ENCODE measurements around the gene KIAA0825.

KIAA0825 gene

DNA sequence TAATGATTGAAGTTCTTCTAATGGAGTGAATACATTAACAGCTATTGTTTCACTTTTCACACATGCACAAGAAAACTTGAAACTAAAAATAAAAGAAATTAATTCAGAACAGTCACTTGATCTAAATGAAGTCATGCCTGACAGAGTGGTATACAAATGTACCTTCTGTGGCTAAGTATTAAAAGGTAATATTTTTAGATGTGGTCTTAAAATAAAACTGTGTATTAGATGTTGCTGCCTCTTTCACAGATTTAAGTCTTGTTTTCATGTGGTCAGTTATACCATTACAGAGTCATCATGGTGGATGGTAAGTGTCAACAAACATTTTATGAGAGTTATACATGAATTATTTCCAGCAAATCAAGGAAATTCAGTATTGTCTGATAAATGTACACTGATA lies 47.0 kb downstream of the KIAA0825 start:
- DNase-seq = no peak

DNA sequence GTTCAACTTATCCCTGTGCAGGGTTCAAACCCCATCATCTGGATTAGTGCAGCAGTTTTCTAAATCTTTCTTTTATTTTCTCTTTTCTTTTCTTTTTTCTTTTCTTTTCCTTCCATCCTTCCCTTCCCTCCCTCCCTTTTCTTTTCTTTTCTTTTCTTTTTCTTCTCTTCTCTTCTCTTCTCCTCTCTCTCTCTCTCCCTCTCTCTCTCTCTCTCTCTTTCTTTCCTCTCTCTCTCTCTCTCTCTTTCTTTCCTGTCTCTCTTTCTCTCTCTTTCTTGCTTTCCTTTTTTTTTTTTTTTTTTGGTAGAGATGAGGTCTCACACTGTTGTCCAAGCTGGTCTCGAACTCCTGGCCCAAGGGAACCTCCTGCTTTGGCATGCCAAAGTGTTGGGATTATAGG lies 53.6 kb downstream of the KIAA0825 start:
- no peak for DNase-seq

DNA sequence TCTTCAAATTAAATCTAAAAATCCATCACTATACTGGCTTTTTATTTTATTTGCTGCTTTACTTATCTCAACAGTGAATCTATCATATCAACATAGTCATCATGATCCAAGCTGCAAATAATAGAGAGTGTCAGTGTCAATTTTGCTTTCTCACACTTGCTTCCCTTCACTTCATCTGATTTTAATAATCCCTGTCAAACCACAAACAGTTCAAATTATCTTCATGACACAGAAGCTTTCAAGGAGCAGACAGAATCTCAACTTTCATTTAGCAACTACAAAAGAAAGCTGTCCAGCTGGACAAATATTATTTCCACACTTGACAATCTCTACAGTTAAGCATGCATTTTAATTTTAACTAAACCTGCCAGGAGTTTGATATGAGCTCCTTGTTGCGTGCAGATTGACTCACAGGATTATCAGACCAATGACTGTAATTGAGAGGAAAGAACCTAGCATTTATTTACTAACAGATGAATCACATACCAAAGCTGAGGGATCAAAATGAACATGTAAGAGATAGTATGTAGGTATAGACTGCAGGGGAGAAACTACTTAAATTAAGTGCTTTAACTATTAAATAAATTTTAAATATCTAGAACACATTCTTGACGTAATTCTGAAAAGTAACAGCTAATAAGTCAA lies 56.0 kb downstream of the KIAA0825 start:
- no peak for DNase-seq

DNA sequence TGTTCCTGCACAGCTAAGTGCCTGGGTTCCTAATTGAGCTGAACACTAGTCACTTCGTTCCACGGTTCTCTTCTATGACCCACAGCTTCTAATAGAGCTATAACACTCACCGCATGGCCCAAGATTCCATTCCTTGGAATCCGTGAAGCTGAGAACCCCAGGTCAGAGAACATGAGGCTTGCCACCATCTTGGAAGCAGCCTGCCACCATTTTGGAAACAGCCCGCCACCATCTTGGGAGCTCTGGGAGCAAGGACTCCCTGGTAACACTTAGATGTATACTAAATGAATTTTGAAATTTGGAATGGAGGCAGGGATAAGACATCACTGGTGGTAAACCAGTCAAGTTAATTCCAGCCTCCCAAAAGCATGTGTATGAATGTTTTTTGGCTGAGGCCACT lies 60.4 kb downstream of the KIAA0825 start:
- no peak for DNase-seq

DNA sequence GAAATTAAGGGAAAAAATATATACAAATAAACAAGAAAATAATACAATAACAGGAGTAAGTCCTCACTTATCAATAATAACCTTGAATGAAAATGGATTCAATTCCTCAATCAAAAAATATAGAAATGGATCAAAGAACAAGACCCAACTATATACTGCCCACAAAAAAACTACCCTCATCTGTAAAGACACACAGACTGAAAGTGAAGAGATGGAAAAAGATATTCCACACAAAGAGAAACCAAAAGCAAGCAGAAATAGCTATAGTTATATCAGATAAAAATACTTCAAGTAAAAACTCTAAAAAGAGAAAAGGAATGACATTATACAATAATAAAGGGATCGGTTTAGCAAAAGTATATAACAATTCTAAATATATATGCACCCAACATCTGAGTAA lies 66.5 kb downstream of the KIAA0825 start:
- no peak for DNase-seq

DNA sequence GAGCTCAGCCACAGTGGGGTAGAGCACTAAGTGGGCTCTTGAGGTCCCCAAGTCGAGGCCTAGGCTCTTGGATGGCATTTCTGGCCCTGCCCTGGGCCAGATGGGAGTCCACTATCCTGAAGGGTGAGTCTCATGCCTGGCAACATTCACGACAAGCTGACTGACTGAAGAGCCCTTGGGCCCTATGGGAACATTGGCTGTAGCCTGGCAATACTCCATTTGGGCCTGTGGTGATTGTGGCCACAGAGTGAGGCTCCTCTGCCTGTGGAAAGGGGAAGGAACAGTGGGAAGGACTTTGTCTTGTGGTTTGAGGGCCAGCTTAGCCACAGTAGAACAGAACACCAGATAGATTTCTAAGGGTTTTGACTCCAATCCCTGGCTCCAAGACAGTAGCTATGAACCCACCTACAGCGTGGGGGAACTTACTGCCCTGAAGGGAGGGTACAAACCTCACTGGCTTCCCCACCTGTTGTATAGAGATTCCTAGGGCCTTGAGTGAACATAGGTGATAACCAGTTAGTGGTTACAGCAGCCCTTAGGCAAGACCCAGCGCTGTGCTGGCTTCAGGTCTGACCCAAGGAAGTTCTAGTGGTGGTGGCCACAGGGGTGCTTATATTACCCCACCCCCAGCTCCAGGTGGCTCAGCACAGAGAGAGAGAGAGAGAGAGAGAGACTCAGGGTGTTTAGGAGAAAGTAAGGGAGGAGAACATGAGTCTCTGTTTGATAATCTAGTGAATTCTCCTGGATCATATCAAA lies 72.4 kb downstream of the KIAA0825 start:
- no peak for DNase-seq

DNA sequence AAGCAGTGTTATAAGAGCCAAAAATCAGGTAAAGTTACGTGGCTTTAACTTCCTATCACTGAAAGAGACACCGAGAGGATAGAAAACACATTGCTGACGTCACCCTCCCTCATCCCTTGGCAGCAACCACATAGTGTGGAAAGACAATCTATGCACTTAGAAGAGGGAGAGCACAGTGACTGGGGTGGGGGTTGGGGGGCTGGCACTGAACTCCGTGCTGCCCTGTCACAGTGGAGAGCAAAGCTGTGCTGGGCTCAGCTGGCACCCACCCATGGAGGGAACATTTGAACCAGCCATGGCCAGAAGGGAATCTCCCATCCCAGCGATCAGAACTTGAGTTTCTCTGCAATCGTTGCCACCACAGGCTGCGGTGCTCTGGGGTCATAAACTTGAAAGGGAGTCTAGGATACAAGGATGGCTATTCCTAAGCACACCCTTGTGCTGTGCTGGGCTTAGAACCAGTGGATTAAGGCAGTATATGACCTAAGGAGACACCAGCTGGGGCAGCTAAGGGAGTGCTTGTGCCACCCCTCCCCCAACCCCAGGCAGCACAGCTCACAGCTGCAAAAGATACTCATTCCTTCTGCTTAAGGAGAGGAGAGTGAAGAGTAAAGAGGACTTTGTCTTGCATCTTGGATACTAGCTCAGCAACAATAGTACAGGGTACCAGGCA lies 73.4 kb downstream of the KIAA0825 start:
- DNase-seq = no peak

DNA sequence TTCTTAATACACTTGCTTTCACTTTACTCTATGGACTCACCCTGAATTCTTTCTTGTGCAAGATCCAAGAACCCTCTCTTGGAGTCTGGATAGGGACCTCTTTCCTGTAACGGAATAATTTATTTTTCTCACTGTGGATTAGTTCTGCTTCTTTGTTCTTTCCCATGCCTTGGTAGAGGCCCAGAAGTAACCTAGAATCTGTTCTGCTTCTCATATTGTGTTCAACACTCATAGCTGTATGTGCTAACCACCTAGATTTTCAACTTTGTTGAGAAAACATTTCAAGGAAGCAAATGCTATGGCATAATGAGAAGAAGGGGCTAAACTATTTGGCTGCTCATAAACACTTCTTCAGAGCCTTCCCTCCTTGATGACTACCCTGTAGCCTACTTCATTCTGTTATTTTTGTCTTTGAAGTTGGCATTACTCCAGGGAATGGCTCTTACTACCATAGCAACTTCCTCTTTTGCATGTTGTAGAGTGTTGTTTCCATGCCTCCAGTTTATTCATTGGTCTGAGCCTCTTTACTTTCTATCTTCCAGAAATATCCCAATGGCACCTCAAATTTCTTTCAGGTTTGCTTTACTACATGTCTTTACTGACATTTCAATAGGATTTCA lies 74.3 kb downstream of the KIAA0825 start:
- DNase-seq = no peak

DNA sequence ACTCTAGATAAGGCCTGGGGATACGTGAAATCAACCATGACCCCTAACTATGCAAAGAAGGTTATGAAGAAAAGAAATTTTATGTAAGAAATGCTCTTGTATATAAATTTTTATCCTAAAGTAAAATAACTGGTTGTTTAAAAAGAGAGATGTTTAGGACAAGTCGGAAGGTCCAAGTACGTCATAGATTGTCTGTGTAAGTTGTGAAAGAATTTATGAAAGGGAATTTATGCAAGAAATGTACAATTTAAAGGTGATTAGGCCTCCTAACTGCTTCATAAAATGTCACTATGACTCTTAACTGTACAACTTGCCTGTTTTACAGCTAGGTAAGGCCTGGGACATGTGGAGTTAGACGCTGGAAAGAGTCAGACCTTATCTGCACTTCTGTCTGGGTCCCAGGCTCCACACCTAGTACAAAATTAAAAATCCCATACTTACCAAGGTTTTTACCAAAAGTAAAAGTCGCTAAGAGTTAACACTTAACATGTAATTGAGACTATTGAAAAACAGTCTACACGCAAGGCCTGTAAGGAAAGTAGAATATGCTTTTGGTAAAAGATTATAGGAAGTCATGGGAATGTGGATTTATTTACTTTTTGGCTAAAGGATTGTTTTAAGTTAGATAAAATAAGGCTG lies 77.4 kb downstream of the KIAA0825 start:
- DNase-seq = no peak

DNA sequence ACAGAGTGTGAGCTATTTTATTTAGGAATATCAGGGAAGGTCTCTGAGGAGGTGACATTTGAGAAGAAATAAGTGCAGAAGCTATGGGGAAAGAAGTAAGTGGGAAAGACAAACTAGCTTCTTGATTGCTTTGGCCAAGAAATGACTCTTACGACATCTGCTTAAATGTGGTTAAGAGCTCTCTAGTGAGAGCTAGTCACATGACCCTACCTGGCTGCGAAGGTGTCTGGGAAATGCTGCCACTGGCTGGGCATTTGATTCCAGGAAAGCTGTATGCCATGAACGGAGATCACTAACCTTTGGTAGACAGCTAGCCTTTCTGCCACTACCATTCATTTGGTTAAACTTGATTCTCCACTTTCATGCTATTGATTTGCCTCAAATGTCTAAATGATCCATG lies 80.1 kb downstream of the KIAA0825 start:
- DNase-seq = no peak

DNA sequence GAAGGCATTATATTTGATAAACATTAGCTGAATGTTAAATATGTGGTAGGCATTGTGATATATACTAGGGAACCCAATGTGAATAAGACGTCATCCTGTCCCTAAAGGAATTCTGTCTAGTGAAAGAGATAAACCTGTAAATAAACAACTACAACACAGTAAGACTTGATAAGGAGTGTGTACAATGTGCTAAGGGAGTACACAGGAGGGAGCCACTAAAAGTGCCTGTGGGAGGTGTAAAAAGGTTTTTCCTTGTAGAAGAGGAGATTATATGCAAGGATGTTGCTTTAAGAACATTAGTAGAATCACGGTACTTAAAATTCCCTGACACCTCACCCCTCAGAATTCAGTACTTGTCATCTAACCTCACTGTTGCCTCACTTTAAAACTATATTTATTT lies 91.7 kb downstream of the KIAA0825 start:
- no peak for DNase-seq

DNA sequence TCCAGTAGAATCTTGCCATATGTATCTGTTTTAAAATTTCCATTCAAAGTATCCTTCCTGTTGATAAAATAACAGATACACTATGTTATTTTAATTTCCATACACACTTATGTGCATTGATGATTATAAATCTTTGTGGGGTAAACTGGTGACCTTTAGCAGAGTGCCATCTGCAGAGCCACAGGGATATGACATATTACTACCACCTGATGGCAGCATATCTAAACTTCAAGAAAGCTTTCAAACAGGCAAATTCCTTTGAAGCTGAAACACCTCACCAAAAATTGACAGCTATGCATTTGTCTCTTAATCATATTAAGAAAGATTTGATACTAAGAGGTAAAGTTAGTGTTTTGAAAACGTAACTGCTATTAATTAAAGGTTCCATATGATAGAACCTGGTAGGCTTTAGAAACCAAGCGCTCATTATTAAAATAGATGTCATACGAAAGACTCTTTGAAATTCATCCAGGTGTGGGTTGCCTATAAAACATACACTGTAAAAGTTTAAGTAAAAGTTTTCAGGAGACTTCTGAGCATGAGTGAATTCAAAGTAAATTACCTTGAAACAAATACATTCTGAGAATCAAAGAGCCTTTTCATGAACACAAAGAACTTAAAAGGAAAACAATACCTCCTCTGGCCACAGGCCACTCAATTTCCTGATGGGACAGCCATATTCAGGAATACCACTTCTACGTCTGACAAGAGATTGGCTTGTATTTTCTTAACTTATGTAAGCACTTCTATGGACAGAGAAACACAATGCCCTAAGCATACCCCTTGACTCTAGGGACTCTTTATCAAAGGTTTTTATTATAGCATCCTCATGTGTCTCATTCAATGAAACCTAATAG lies 93.3 kb downstream of the KIAA0825 start:
- no peak for DNase-seq

DNA sequence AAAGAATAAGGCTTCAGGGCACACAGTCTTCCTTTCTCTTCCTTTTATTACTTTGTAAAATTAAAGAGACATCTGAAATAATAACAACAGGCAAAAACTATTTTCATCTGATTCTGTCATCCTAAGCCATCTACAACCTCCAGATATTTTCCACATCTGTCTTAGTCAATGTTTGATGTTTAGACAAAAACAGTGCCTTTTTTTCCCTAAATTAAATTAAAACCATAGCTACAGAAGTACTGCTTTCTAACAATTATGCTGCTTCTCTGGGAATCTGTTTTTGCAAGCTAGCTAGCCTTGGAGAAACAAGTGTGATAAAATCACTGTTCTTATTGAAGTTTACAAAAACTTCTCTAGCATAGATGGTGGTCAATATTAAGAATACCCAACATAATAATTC lies 95.4 kb downstream of the KIAA0825 start:
- DNase-seq = no peak

DNA sequence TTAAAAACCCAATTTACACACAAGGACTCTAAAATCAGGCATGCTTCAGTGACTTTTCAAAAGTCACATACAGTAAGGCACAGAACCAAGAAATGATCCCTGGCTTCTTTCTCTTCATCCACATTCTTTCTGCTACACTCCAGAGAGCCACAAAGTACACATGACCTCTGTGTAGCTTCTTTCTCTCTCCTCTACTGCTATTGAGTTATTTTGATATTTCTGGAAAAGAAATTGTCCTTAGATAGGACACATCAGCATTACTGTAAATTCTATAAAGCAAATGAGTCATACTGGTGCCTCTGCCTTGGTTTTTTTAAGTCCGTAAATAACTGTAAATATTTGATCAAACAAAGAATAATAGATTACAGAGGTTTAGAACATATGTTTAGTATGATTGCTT lies 96.3 kb downstream of the KIAA0825 start:
- DNase-seq = no peak

DNA sequence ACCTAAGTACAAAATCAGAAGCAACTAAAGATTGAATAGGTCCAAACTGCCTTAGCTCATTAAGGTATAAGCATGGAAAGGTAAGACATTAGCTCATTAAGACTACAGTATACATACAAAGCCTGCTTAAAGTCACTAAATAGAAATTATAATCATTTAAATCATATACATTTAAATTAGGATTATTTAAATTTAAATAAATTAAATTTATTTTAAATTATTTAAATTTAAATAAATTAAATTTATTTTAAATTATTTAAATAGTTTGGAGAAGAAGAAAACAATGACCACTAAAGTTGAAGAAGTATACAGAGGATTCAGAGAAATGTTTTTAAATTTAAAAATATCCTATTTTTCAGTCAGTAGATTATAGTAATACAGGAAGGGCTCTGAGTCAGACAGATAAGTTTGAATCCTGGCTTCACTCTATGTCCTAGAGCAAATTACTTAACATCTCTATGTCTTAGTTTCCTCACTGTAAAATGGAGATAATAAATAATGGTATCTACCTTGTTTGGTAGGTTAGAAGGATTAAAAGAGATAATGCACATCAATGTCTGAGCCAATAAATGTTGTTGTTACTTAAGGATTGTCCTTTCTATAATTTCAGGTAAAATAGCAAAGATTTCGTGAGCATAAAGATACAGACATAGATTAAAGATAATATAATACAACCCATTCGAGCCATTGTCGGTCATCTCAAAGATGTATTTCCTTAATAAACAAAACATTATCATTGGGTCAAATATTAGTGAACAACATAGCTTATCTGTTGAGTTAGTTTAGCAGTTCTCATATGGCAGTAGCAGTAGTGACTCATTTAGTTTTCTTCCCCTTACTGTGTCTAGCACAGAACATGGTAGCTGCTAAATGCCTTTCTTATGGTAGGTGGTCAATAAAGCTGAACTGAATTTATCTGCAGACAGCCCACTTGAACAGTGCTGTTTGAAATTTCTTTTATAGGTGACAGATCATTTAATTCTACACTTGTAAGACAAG lies 100.6 kb downstream of the KIAA0825 start:
- no peak for DNase-seq

DNA sequence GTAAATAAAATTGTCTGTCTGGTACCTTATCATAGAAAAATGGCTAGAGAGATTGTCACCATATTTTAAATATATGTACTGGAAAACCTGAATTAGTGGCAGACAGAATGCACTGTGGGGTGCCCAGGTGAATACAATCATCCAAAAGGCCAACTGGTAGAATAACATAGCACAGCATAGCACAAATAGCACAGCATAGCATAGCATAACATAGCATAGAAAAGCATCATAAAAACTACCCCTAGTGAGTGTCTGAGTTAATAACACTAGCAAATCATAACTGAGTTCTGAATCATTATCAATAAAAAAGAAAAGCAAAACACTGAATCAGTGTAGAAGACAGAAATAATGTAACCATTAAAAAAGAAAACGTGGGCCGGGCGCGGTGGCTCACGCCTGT lies 102.3 kb downstream of the KIAA0825 start:
- DNase-seq = no peak

DNA sequence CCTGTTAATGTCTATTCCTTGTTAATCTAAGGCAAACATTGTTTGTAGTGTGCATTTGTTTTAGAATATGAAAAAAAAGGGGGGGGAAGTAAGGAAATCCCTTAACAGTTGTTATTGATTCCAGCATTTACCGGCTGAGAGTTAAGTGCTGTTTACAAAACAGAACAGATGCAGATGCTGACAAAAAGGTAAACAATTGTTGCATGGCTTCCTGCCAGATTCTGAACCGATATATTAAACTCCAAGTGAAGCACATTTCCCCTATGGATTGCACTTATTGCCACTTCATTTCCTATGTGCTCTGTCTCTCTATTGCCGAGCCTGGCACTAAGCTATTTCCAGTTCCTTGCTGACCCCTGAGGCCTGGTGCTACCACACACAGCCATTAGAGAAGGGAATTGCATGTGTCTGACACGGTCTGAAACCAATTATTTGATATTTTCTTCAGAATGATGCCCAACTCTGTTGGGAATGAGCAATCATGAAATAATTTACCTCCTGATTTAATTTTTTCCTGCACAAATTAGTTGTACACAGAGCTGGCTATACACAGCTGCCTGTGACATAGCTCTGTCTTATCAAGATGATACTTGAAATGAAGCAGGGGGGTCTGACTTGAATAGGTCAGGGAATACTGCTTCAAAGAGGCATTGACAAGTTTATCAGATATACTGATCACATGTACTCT lies 109.8 kb downstream of the KIAA0825 start:
- no peak for DNase-seq

DNA sequence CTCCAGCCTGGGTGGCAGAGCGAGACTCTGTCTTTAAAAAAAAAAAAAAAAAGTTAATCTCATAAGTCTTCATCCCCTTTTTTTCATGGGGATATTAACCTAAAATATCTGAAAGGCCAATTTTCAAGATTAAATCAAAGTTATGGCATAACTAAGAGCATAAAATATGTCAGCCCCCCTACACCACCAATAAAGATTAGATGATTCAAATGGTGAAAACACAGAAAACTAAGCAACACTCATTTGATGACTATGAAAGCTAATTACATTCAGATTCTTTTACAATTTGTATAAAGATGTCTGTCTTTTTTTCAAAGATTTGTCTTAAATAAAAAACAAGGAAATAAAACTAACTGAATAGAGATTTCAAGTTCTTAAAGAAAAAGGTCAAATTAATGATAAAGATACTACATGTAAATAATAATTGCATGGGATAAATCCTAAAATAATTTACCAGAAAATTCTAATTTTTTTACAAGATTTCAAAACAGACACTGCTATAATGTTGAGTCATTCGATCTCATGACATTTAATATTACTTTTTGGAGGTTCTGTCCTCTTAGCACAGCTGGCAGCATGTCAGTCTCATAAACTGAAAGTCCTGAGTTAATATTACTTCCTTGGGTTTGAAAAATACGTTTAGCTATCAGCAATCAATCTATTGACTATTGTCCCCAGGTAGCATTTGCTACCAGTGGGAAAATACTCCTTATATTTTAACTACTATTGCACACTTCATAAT lies 112.9 kb downstream of the KIAA0825 start:
- no peak for DNase-seq

DNA sequence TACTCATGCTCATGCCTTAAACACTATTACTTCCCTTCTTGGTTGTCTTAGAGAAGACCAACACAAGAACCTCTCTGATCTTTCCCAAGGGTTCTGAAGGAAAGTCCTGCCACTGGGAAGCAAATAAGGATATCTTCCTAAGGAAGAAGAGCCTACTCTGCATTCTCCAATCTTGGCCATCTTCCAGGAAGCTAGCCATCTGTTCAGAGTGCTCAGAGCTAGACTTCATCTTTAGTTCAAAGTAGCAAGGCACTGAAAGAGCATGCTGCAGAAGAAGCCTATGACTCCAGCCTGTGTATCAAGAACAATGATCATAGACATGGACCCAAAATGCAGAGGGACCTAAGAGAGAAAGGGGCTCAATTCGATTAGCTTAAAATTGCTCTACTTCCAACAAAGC lies 114.7 kb downstream of the KIAA0825 start:
- DNase-seq = no peak

DNA sequence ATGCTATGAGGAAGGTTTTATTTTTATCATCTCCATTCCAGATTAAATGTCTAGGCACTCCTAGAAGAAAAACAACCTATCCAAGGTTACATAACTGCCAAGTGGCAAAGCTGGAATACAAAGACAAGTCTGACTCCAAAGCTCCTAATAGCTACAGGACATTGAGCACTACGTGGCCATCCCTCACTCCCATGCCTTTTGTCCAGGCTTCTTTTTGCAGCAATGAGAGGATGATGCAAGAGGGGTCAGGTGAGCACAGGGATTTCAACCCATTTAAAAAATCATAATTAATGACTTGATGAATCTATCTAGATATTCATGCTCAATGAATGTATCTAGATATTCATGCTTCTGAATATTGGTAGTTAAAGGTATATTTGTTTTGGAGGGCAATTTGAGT lies 117.0 kb downstream of the KIAA0825 start:
- DNase-seq = no peak

Data from stimulated activated CD4-positive, alpha-beta T cell treated with anti-CD3 and anti-CD28 coated beads, Interleukin-4, amount 100 ng/mL, for 1 hour (primary cell).